ENCODE data around the gene SYNGAP1. TPM values are rescaled to one million over a fixed set of nuclear protein-coding genes. Genes with fewer than 3 reads are reported as not detected.

Gene SYNGAP1
- total and polyA plus RNA-seq, 2 donors (not counting 1 experiment from before 2014, with no cell fraction given): 3.6 to 7.3 TPM

DNA sequence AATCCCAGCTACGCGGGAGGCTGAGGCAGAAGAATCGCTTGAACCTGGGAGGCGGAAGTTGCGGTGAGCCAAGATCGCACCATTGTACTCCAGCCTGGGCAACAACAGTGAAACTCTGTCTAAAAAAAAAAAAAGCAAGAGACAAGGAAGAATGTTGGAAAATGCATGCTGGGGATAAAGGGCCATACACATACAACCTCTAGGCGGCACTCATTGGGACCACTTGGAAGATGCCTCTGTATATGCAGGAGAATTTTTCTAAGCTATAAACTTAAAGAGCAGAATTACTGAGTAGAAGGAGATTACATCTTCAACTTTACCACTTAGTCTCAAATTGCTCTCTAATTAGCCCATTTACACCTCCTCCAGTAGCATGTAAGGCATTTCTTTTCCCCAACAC lies 77.3 kb downstream of the SYNGAP1 start:
- H3K4me2 ChIP-seq (ENCODE audit: extremely low read depth, insufficient read depth, low read length): no peak overlapping the region
- no peaks in the 10 kb centered on the region for H3K79me2 ChIP-seq (ENCODE audit: control insufficient read depth, insufficient read depth, low read length)
- no peak overlapping the region for H3K27ac ChIP-seq (ENCODE audit: insufficient read depth, low read length)
- no peak for DNase-seq (ENCODE audit: low read depth in 2 of 2)
- no peaks in the 10 kb centered on the region for H3K9me3 ChIP-seq (ENCODE audit: control insufficient read depth, insufficient read depth, low read depth, low read length)
- no peak overlapping the region for H3K4me3 ChIP-seq (replicated peaks in 1 of 4; ENCODE audit: control extremely low read depth in 1 of 4, insufficient read depth in 1 of 4, low read depth in 3 of 4, low read length in 4 of 4)
- H2AFZ ChIP-seq (ENCODE audit: low read length): no peak overlapping the region
- H3K27me3 ChIP-seq (ENCODE audit: control insufficient read depth, insufficient read depth, low read length): peaks cover 3% of the 10 kb centered on the region
- TF ChIP-seq EZH2 (IDR thresholded peaks at IDR 0.05; ENCODE audit: low read length, missing control alignments): no peak
- TF ChIP-seq, protein P1, sequence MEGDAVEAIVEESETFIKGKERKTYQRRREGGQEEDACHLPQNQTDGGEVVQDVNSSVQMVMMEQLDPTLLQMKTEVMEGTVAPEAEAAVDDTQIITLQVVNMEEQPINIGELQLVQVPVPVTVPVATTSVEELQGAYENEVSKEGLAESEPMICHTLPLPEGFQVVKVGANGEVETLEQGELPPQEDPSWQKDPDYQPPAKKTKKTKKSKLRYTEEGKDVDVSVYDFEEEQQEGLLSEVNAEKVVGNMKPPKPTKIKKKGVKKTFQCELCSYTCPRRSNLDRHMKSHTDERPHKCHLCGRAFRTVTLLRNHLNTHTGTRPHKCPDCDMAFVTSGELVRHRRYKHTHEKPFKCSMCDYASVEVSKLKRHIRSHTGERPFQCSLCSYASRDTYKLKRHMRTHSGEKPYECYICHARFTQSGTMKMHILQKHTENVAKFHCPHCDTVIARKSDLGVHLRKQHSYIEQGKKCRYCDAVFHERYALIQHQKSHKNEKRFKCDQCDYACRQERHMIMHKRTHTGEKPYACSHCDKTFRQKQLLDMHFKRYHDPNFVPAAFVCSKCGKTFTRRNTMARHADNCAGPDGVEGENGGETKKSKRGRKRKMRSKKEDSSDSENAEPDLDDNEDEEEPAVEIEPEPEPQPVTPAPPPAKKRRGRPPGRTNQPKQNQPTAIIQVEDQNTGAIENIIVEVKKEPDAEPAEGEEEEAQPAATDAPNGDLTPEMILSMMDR (conservative IDR thresholded peaks at IDR 0.05 in 1 of 2, IDR thresholded peaks at IDR 0.05 in 1 of 2; ENCODE audit: low read depth in 1 of 2, low read length in 2 of 2): no peak
- H4K20me1 ChIP-seq (ENCODE audit: control insufficient read depth, extremely low read depth, insufficient read depth, low read length): no peaks in the 10 kb centered on the region
- H3K9ac ChIP-seq (ENCODE audit: insufficient read depth, low read length): no peak overlapping the region
- H3K36me3 ChIP-seq (ENCODE audit: control insufficient read depth, insufficient read depth, low read length): no peaks in the 10 kb centered on the region
- no peaks in the 10 kb centered on the region for H3K4me1 ChIP-seq (ENCODE audit: control insufficient read depth, extremely low read depth, insufficient read depth, low read length)

DNA sequence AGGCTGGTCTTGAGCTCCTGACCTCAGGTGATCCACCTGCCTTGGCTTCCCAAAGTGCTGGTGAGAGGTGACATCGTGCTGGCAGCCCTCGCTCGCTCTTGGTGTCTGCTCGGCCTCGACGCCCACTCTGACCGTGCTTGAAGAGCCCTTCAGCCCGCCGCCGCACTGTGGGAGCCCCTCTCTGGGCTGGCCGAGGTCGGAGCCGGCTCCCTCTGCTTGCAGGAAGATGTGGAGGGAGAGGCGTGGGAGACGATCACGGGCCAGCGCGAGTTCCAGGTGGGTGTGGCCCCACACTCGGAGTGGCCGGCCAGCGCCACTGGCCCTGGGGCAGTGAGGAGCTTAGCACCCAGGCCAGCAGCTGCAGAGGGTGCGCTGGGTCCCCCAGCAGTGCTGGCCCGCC lies 82.6 kb downstream of the SYNGAP1 start:
- H3K4me2 ChIP-seq (ENCODE audit: extremely low read depth, insufficient read depth, low read length): no peak overlapping the region
- no peaks in the 10 kb centered on the region for H3K36me3 ChIP-seq (ENCODE audit: control insufficient read depth, insufficient read depth, low read length)
- no peaks in the 10 kb centered on the region for H3K4me1 ChIP-seq (ENCODE audit: control insufficient read depth, extremely low read depth, insufficient read depth, low read length)
- no peaks in the 10 kb centered on the region for H4K20me1 ChIP-seq (ENCODE audit: control insufficient read depth, extremely low read depth, insufficient read depth, low read length)
- H3K4me3 ChIP-seq (replicated peaks in 1 of 4; ENCODE audit: control extremely low read depth in 1 of 4, insufficient read depth in 1 of 4, low read depth in 3 of 4, low read length in 4 of 4): no peak overlapping the region
- no peaks in the 10 kb centered on the region for H3K79me2 ChIP-seq (ENCODE audit: control insufficient read depth, insufficient read depth, low read length)
- H3K27ac ChIP-seq (ENCODE audit: insufficient read depth, low read length): no peak overlapping the region
- H3K27me3 ChIP-seq (ENCODE audit: control insufficient read depth, insufficient read depth, low read length): no peaks in the 10 kb centered on the region
- TF ChIP-seq, protein P1 (conservative IDR thresholded peaks at IDR 0.05 in 1 of 2, IDR thresholded peaks at IDR 0.05 in 1 of 2; ENCODE audit: low read depth in 1 of 2, low read length in 2 of 2): no peak
- no peak for TF ChIP-seq EZH2 (IDR thresholded peaks at IDR 0.05; ENCODE audit: low read length, missing control alignments)
- DNase-seq (ENCODE audit: low read depth in 2 of 2): no peak
- H3K9ac ChIP-seq (ENCODE audit: insufficient read depth, low read length): no peak overlapping the region
- no peak overlapping the region for H2AFZ ChIP-seq (ENCODE audit: low read length)
- H3K9me3 ChIP-seq (ENCODE audit: control insufficient read depth, insufficient read depth, low read depth, low read length): no peaks in the 10 kb centered on the region

GRCh38 chr6:33504486-33504885 lies 84.6 kb downstream of the SYNGAP1 start:
- no peaks in the 10 kb centered on the region for H3K9me3 ChIP-seq (ENCODE audit: control insufficient read depth, insufficient read depth, low read depth, low read length)
- no peaks in the 10 kb centered on the region for H3K79me2 ChIP-seq (ENCODE audit: control insufficient read depth, insufficient read depth, low read length)
- no peak for DNase-seq (ENCODE audit: low read depth in 2 of 2)
- no peak overlapping the region for H3K4me3 ChIP-seq (replicated peaks in 1 of 4; ENCODE audit: control extremely low read depth in 1 of 4, insufficient read depth in 1 of 4, low read depth in 3 of 4, low read length in 4 of 4)
- H3K27ac ChIP-seq (ENCODE audit: insufficient read depth, low read length): no peak overlapping the region
- TF ChIP-seq EZH2 (IDR thresholded peaks at IDR 0.05; ENCODE audit: low read length, missing control alignments): no peak
- TF ChIP-seq, protein P1 (conservative IDR thresholded peaks at IDR 0.05 in 1 of 2, IDR thresholded peaks at IDR 0.05 in 1 of 2; ENCODE audit: low read depth in 1 of 2, low read length in 2 of 2): no peak
- no peaks in the 10 kb centered on the region for H3K36me3 ChIP-seq (ENCODE audit: control insufficient read depth, insufficient read depth, low read length)
- no peak overlapping the region for H3K9ac ChIP-seq (ENCODE audit: insufficient read depth, low read length)
- H3K27me3 ChIP-seq (ENCODE audit: control insufficient read depth, insufficient read depth, low read length): no peaks in the 10 kb centered on the region
- H2AFZ ChIP-seq (ENCODE audit: low read length): no peak overlapping the region
- H3K4me2 ChIP-seq (ENCODE audit: extremely low read depth, insufficient read depth, low read length): no peak overlapping the region
- no peaks in the 10 kb centered on the region for H4K20me1 ChIP-seq (ENCODE audit: control insufficient read depth, extremely low read depth, insufficient read depth, low read length)
- no peaks in the 10 kb centered on the region for H3K4me1 ChIP-seq (ENCODE audit: control insufficient read depth, extremely low read depth, insufficient read depth, low read length)

Other genes starting within 250 kb of the SYNGAP1 start
- 0.17 and 0.26 TPM in 2 replicates for gene COL11A2, start 227.6 kb upstream of the SYNGAP1 start, total RNA-seq
- 0.06 and 0.17 TPM in 2 replicates for gene COL11A2, start 227.6 kb upstream of the SYNGAP1 start, polyA plus RNA-seq
- gene RXRB, start 219.4 kb upstream of the SYNGAP1 start, total RNA-seq: 20.0 and 25.9 TPM in 2 replicates
- gene RXRB, start 219.4 kb upstream of the SYNGAP1 start, polyA plus RNA-seq: 33.1 and 34.0 TPM in 2 replicates
- 89.9 and 112 TPM in 2 replicates for gene SLC39A7, start 219.2 kb upstream of the SYNGAP1 start, total RNA-seq
- 121 and 160 TPM in 2 replicates for gene SLC39A7, start 219.2 kb upstream of the SYNGAP1 start, polyA plus RNA-seq
- gene HSD17B8, start 215.4 kb upstream of the SYNGAP1 start, total RNA-seq: 11.0 and 11.4 TPM in 2 replicates
- gene HSD17B8, start 215.4 kb upstream of the SYNGAP1 start, polyA plus RNA-seq: 4.9 and 5.9 TPM in 2 replicates
- gene RING1, start 211.6 kb upstream of the SYNGAP1 start, total RNA-seq: 30.6 and 33.1 TPM in 2 replicates
- 24.7 and 27.3 TPM in 2 replicates for gene RING1, start 211.6 kb upstream of the SYNGAP1 start, polyA plus RNA-seq
- 33.4 and 44.9 TPM in 2 replicates for gene VPS52, start 148.2 kb upstream of the SYNGAP1 start, total RNA-seq
- gene VPS52, start 148.2 kb upstream of the SYNGAP1 start, polyA plus RNA-seq: 53.2 and 75.6 TPM in 2 replicates
- 4,034 and 6,125 TPM in 2 replicates for gene RPS18, start 148.0 kb upstream of the SYNGAP1 start, total RNA-seq
- gene RPS18, start 148.0 kb upstream of the SYNGAP1 start, polyA plus RNA-seq: 4,559 and 4,995 TPM in 2 replicates
- gene B3GALT4, start 142.9 kb upstream of the SYNGAP1 start, total RNA-seq: 5.1 and 11.1 TPM in 2 replicates
- gene B3GALT4, start 142.9 kb upstream of the SYNGAP1 start, polyA plus RNA-seq: 1.6 and 2.3 TPM in 2 replicates
- 55.2 and 67.3 TPM in 2 replicates for gene WDR46, start 130.8 kb upstream of the SYNGAP1 start, total RNA-seq
- gene WDR46, start 130.8 kb upstream of the SYNGAP1 start, polyA plus RNA-seq: 31.1 and 45.0 TPM in 2 replicates
- 39.8 and 43.1 TPM in 2 replicates for gene PFDN6, start 130.5 kb upstream of the SYNGAP1 start, total RNA-seq
- 46.7 and 50.5 TPM in 2 replicates for gene PFDN6, start 130.5 kb upstream of the SYNGAP1 start, polyA plus RNA-seq
- 22.1 and 22.8 TPM in 2 replicates for gene RGL2, start 121.1 kb upstream of the SYNGAP1 start, total RNA-seq
- gene RGL2, start 121.1 kb upstream of the SYNGAP1 start, polyA plus RNA-seq: 17.4 and 20.5 TPM in 2 replicates
- 38.8 and 56.0 TPM in 2 replicates for gene TAPBP, start 106.0 kb upstream of the SYNGAP1 start, total RNA-seq
- 50.3 and 55.4 TPM in 2 replicates for gene TAPBP, start 106.0 kb upstream of the SYNGAP1 start, polyA plus RNA-seq
- gene ZBTB22, start 102.3 kb upstream of the SYNGAP1 start, total RNA-seq: 23.6 and 31.2 TPM in 2 replicates
- 8.0 and 8.9 TPM in 2 replicates for gene ZBTB22, start 102.3 kb upstream of the SYNGAP1 start, polyA plus RNA-seq
- gene DAXX, start 97.1 kb upstream of the SYNGAP1 start, total RNA-seq: 32.4 and 66.4 TPM in 2 replicates
- gene DAXX, start 97.1 kb upstream of the SYNGAP1 start, polyA plus RNA-seq: 32.4 and 58.4 TPM in 2 replicates
- 0.51 and 5.3 TPM in 2 replicates for gene KIFC1, start 28.2 kb upstream of the SYNGAP1 start, total RNA-seq
- 8.0 and 36.6 TPM in 2 replicates for gene KIFC1, start 28.2 kb upstream of the SYNGAP1 start, polyA plus RNA-seq
- gene PHF1, start 9.1 kb upstream of the SYNGAP1 start, total RNA-seq: 24.4 and 28.9 TPM in 2 replicates
- 29.6 and 32.9 TPM in 2 replicates for gene PHF1, start 9.1 kb upstream of the SYNGAP1 start, polyA plus RNA-seq
- gene CUTA, start 2.0 kb upstream of the SYNGAP1 start, total RNA-seq: 105 and 127 TPM in 2 replicates
- 264 and 347 TPM in 2 replicates for gene CUTA, start 2.0 kb upstream of the SYNGAP1 start, polyA plus RNA-seq
- gene ZBTB9, start 34.5 kb downstream of the SYNGAP1 start, total RNA-seq: 4.1 and 4.9 TPM in 2 replicates
- gene ZBTB9, start 34.5 kb downstream of the SYNGAP1 start, polyA plus RNA-seq: 5.2 and 6.7 TPM in 2 replicates
- 10.3 and 13.0 TPM in 2 replicates for gene BAK1, start 160.2 kb downstream of the SYNGAP1 start, total RNA-seq
- gene BAK1, start 160.2 kb downstream of the SYNGAP1 start, polyA plus RNA-seq: 12.9 and 14.1 TPM in 2 replicates
- 19.3 and 43.4 TPM in 2 replicates for gene ITPR3, start 201.3 kb downstream of the SYNGAP1 start, total RNA-seq
- 9.6 and 36.8 TPM in 2 replicates for gene ITPR3, start 201.3 kb downstream of the SYNGAP1 start, polyA plus RNA-seq